GM12875 (cell line): ENCODE measurements around the gene GJA1.
"Not testable (repeated sequence)": the region's sequence is repeated elsewhere in the genome, so short reads cannot be mapped to it uniquely, and the experiment has no call there.

Experiments used
- H3K4me3 ChIP-seq: one replicate; pipeline ENCODE4 v1.5.1; 2011; ENCODE audit warnings: low read depth, low read length, control low read depth
- TF ChIP-seq, protein P1 (sequence below): IDR thresholded peaks from 2 replicates; pipeline ENCODE4 v1.5.1; 2011; ENCODE audit warnings: low read depth, mild to moderate bottlenecking, control low read depth, inconsistent platforms, low read length, moderate library complexity, borderline replicate concordance; ENCODE audit not compliant: insufficient read depth

GJA1 gene

DNA sequence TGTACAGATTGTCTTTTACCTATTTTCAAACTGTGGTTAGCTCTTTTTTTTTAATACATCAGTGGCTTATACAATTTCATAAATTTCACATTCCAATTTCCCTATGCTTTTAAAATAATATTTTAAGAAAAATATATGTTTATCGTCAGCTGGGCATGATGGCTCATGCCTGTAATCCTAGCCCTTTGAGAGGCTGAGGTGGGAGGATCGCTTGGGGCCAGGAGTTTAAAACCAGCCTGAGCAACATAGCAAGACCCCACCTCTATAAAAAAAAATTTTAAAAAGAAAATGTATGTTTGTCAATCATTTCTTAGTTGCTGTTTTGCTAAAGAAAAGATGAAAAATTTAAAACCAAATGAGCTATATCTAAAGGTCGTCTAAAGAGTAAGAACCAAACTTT is 3.4 kb downstream of the GJA1 start:
- H3K4me3 ChIP-seq: no peak overlapping the region
- TF ChIP-seq, protein P1, sequence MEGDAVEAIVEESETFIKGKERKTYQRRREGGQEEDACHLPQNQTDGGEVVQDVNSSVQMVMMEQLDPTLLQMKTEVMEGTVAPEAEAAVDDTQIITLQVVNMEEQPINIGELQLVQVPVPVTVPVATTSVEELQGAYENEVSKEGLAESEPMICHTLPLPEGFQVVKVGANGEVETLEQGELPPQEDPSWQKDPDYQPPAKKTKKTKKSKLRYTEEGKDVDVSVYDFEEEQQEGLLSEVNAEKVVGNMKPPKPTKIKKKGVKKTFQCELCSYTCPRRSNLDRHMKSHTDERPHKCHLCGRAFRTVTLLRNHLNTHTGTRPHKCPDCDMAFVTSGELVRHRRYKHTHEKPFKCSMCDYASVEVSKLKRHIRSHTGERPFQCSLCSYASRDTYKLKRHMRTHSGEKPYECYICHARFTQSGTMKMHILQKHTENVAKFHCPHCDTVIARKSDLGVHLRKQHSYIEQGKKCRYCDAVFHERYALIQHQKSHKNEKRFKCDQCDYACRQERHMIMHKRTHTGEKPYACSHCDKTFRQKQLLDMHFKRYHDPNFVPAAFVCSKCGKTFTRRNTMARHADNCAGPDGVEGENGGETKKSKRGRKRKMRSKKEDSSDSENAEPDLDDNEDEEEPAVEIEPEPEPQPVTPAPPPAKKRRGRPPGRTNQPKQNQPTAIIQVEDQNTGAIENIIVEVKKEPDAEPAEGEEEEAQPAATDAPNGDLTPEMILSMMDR: no peak

- no peak overlapping the region for H3K4me3 ChIP-seq
- TF ChIP-seq, protein P1: no peak
Measured at GRCh38 chr6:121439475-121439874, 4.0 kb downstream of the GJA1 start.

DNA sequence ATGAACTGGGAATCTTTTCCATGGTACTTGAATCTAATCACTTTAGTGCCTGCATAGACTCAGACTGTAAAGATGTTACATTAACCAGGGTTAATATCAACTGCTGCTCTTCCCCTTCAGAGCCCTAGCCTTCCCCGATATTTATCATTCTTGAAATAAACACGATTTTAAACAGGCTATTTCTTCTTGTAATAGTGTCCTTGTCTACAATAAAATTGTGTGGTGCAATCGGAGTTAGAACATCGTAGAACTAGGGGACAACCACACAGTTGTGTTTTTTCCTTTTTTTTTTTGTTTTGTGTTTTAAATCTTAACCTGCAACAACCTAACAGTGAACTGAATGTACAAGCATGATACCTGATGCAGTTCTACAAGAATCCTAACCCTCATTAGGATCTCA is 4.5 kb downstream of the GJA1 start:
- TF ChIP-seq, protein P1: no peak
- no peak overlapping the region for H3K4me3 ChIP-seq

DNA sequence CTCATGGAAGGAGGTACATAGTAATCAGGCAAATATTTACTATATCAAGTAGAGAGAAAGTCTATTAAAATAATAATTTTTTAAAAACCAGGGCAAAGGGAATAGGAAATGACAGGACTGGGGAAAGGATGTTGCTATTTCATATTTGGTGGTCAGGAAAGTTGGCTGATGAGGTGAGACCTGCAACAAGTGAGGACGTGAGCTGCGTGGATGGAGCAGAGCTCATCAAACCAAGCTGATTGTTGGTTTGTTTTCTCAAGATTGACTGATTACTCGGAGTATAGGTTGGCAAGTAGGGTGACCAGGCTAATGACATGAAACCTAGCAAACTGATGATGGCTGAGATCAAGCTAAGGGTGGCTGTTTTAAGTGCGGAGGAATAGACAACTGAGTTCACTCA is 6.0 kb downstream of the GJA1 start:
- TF ChIP-seq, protein P1: no peak

GRCh38 chr6:121442576-121442975 is 7.1 kb downstream of the GJA1 start:
- TF ChIP-seq, protein P1: no peak
- H3K4me3 ChIP-seq: no peak overlapping the region

More for the DNA sequence above, 6.0 kb downstream of the GJA1 start:
- H3K4me3 ChIP-seq: no peak overlapping the region

DNA sequence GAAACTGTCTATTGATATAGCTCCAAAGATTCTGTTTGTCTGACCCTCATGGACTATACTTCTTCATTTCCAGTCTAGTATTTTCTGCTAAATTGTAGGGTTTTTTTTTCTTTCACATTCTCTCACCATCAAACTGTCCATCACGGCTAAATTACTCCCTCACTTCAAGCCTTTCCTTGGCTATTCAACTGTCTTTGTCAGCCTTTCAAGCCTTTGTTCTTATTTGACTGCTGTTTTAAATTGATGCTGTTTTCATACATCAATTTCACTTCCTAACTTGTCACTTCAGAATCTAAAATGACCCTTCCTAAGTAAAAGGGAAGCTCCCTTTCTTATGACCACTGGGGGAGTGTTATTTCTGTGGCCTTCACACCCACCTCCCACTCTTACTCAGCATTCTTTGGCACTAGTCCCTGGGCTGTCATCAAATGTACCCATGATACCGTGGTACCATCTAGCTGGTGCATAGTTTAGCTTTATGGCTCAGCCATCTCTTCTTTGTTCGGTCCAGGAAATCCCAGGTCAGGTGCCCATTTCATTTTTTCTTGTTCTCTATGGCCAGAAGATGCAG is 8.6 kb downstream of the GJA1 start:
- TF ChIP-seq, protein P1: no peak
- no peak overlapping the region for H3K4me3 ChIP-seq

DNA sequence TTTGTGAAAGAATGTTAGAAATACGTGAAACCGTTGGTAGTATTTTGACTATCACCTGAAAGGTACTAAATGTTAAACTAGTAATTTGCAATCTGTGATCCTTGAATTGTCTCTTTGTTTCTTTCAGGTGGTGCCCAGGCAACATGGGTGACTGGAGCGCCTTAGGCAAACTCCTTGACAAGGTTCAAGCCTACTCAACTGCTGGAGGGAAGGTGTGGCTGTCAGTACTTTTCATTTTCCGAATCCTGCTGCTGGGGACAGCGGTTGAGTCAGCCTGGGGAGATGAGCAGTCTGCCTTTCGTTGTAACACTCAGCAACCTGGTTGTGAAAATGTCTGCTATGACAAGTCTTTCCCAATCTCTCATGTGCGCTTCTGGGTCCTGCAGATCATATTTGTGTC is 11.3 kb downstream of the GJA1 start:
- H3K4me3 ChIP-seq: not testable (repeated sequence)

- not testable (repeated sequence) for H3K4me3 ChIP-seq
Measured at GRCh38 chr6:121447746-121448145, 12.3 kb downstream of the GJA1 start.

- H3K4me3 ChIP-seq: not testable (repeated sequence)
Measured at GRCh38 chr6:121448528-121448927, 13.1 kb downstream of the GJA1 start.
